Parathyroid adenoma (tissue), 2 donors: ENCODE measurements around the gene KLF16.
A peak's percentile ranks its signal among the peaks of the same experiment; 100 is the strongest.

ENCODE experiments used
- H2AFZ ChIP-seq: fragments of 300-600 bp; sonication (generic); one replicate; pipeline ENCODE4 v1.7.0; 2017; ENCODE audit warnings: antibody characterized with exemption, mild to moderate bottlenecking
- H3K27ac ChIP-seq: fragments of 300-600 bp; sonication (generic); one replicate; pipeline ENCODE4 v1.7.0; 2017
- H3K27me3 ChIP-seq: fragments of 300-600 bp; sonication (generic); one replicate; pipeline ENCODE4 v1.7.0; 2017; ENCODE audit warnings: low read length; ENCODE audit not compliant: control insufficient read depth, insufficient read depth
- H3K36me3 ChIP-seq: fragments of 300-600 bp; sonication (generic); one replicate; pipeline ENCODE4 v1.7.0; 2017; ENCODE audit warnings: low read length; ENCODE audit not compliant: control insufficient read depth, insufficient read depth
- H3K4me1 ChIP-seq: fragments of 300-600 bp; sonication (generic); one replicate; pipeline ENCODE4 v1.7.0; 2017; ENCODE audit warnings: control low read depth
- H3K4me2 ChIP-seq: fragments of 300-600 bp; sonication (generic); one replicate; pipeline ENCODE4 v1.7.0; 2017; ENCODE audit warnings: low read length
- H3K4me3 ChIP-seq: fragments of 300-600 bp; sonication (generic); one replicate; pipeline ENCODE4 v1.7.0; 2017; ENCODE audit warnings: low read depth, low read length
- H3K79me2 ChIP-seq: fragments of 300-600 bp; sonication (generic); one replicate; pipeline ENCODE4 v1.7.0; 2017; ENCODE audit warnings: control low read depth
- H3K9ac ChIP-seq: fragments of 300-600 bp; sonication (generic); one replicate; pipeline ENCODE4 v1.7.0; 2017; ENCODE audit warnings: mild to moderate bottlenecking
- H3K9me3 ChIP-seq: fragments of 300-600 bp; sonication (generic); one replicate; pipeline ENCODE4 v1.7.0; 2017; ENCODE audit warnings: low read length; ENCODE audit not compliant: control insufficient read depth
- CTCF ChIP-seq: fragments of 300-600 bp; sonication (generic); IDR thresholded peaks from one replicate; pipeline ENCODE4 v1.7.0; 2017; ENCODE audit warnings: antibody characterized with exemption, mild to moderate bottlenecking
- donor health status: primary hyperparathyroidism.

KLF16 gene

GRCh38 chr19:1837625-1838105 lies 25.7 kb downstream of the KLF16 start:
- H3K27me3 ChIP-seq, result no peaks in the 10 kb centered on the region
- H3K79me2 ChIP-seq, result peaks cover 69% of the 10 kb centered on the region
- H3K9ac ChIP-seq, result no peak overlapping the region
- H3K4me2 ChIP-seq, result peak overlapping the region; percentile 38
- H3K36me3 ChIP-seq, result no peaks in the 10 kb centered on the region
- no peak overlapping the region for H3K27ac ChIP-seq
- H2AFZ ChIP-seq, result no peak overlapping the region
- H3K4me3 ChIP-seq, result no peak overlapping the region
- H3K4me1 ChIP-seq, result no peaks in the 10 kb centered on the region
- no peaks in the 10 kb centered on the region for H3K9me3 ChIP-seq
- peak; percentile 86 for TF ChIP-seq CTCF

GRCh38 chr19:1837222-1837565 lies 26.2 kb downstream of the KLF16 start:
- H3K4me3 ChIP-seq, result no peak overlapping the region
- no peak overlapping the region for H3K27ac ChIP-seq
- no peaks in the 10 kb centered on the region for H3K36me3 ChIP-seq
- peaks cover 66% of the 10 kb centered on the region for H3K79me2 ChIP-seq
- H3K4me2 ChIP-seq, result no peak overlapping the region
- no peaks in the 10 kb centered on the region for H3K4me1 ChIP-seq
- no peak for TF ChIP-seq CTCF
- H2AFZ ChIP-seq, result no peak overlapping the region
- no peak overlapping the region for H3K9ac ChIP-seq
- H3K9me3 ChIP-seq, result no peaks in the 10 kb centered on the region
- no peaks in the 10 kb centered on the region for H3K27me3 ChIP-seq

GRCh38 chr19:1836458-1837221 lies 26.7 kb downstream of the KLF16 start:
- no peak for TF ChIP-seq CTCF
- H2AFZ ChIP-seq, result no peak overlapping the region
- H3K4me2 ChIP-seq, result no peak overlapping the region
- H3K9ac ChIP-seq, result no peak overlapping the region
- no peaks in the 10 kb centered on the region for H3K27me3 ChIP-seq
- H3K9me3 ChIP-seq, result no peaks in the 10 kb centered on the region
- no peak overlapping the region for H3K27ac ChIP-seq
- H3K79me2 ChIP-seq, result peaks cover 64% of the 10 kb centered on the region
- no peak overlapping the region for H3K4me3 ChIP-seq
- no peaks in the 10 kb centered on the region for H3K4me1 ChIP-seq
- no peaks in the 10 kb centered on the region for H3K36me3 ChIP-seq

GRCh38 chr19:1833540-1833939 lies 29.8 kb downstream of the KLF16 start:
- no peaks in the 10 kb centered on the region for H3K4me1 ChIP-seq

More at GRCh38 chr19:1833540-1833939, 29.8 kb downstream of the KLF16 start:
- Histone ChIP-seq H3K36me3 (no peaks in the 10 kb centered on the region), H3K4me3 (no peak overlapping the region), H3K27me3 (no peaks in the 10 kb centered on the region), H3K9ac (no peak overlapping the region), H3K27ac (no peak overlapping the region), H3K9me3 (no peaks in the 10 kb centered on the region), H3K4me2 (no peak overlapping the region), H2AFZ (no peak overlapping the region), H3K79me2 (peaks cover 41% of the 10 kb centered on the region)
- no peak for TF ChIP-seq CTCF
